ENCODE data around the gene DOHH. TPM values are rescaled to one million over a fixed set of nuclear protein-coding genes. Genes with fewer than 3 reads are reported as not detected.

DOHH gene
- total RNA-seq, 4 donors from 2014 or later, result 19.5 to 37.5 (median 25.8) TPM

DNA sequence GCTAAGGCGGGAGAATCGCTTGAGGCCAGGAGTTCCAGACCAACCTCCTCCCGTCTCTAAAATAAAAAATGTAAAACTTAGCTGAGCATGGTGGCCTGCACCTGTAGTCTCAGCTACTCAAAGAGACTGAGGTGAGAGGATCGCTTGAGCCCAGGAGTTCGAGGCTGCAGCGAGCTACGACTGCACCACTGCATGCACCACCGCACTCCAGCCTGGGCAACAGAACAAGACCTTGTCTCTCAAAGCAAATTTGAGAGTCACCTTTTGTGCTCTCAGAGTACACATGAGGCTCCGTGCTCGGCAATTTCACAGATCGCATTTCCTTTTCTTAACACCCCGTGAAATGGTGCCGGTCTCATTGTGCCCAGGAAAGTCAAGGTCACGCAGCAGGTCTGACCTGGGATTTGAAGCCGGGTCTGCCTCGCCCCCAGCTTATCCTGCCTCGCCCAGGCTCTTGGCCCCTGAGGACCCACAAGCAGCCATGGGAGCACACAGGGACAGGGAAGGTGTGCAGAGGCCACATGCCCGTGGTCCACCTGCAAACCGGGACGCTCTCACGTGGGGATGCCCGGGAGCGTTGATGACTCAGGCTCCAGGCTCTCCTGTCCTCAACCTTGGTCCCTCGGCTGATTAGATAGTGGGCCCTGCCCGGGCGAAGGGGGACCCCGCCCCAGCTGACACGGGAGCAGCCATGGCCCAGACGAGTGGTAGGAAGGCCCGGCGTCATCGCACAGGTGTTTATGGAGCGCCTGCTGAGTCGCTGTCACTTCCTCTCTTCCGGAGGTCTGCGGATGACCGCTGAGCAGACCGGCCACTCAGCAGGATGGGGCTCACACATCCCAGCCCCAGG is 19.0 kb downstream of the DOHH start:
- no peaks in the 10 kb centered on the region for H3K36me3 ChIP-seq
- H3K27me3 ChIP-seq, result peaks cover 0 to 76% (median 33%) of the 10 kb centered on the region in 4 donors
- no peaks in the 10 kb centered on the region for H3K9me3 ChIP-seq
- H3K4me3 ChIP-seq, result no peak overlapping the region
- 73% methylated on average over 34 of the region's 38 CpGs for WGBS
- H3K4me1 ChIP-seq, result peaks cover 0 to 24% (median 0%) of the 10 kb centered on the region in 4 donors
- intact Hi-C loops (cut with DNase I), result no loop called here
- TF ChIP-seq POLR2A (IDR thresholded peaks at IDR 0.05; ENCODE audit: low read depth), result no peak
- no peak for TF ChIP-seq POLR2AphosphoS5 (IDR thresholded peaks at IDR 0.05)
- TF ChIP-seq EP300 (IDR thresholded peaks at IDR 0.05), result no peak
- no peak overlapping the region for H3K27ac ChIP-seq (replicated peaks in 1 of 4)
- no peak for DNase-seq (ENCODE audit: extremely low spot score)

DNA sequence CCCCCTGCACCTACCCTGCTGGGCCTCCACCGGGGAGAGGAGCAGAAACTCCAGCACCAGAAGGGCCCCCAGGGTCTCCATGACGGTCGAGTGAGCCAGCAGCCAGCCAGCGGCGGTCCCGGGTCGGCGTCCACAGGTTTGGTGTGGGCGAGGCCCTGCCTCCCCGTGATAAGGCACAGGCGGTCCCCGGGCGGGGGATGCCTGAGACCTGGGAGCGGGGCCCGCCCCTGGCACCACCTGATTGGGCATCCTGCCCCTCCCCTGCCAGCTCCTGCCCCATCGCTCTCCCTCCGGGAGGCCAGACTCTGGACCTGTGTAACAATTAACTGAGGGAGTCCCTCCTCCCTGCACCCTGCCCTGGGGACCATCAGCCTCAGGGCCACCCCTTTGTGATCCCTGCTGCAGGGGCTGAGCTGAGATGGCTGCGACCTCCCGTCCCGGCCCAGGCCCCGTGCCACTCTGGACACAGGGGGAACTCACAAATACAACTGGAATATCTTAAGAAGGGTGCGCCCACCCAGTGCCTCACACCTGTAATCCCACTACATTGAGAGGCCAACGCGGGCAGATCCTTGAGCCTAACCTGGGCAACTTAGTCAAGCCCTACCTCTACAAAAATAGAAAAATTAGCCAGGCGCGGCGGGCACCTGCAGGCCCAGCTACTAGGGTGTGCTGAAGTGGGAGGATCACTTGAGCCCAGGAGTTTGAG is 19.9 kb downstream of the DOHH start, which contains the start of gene SMIM24:
SMIM24 (minus strand) TSS at position 143 of the 709 bp plus-strand sequence; CDS start at position 81, 62 bp downstream.
- H3K36me3 ChIP-seq, result no peaks in the 10 kb centered on the region
- peaks cover 0 to 24% (median 0%) of the 10 kb centered on the region in 4 donors for H3K4me1 ChIP-seq
- TF ChIP-seq POLR2AphosphoS5 (IDR thresholded peaks at IDR 0.05) (no peak), POLR2A (IDR thresholded peaks at IDR 0.05; ENCODE audit: low read depth) (no peak)
- no peak within 1 kb of the TSS for H3K27ac ChIP-seq (replicated peaks in 1 of 4)
- H3K9me3 ChIP-seq, result no peaks in the 10 kb centered on the region
- H3K4me3 ChIP-seq, result no peak within 1 kb of the TSS
- WGBS, result 67% methylated on average over 12 of the region's 27 CpGs
- intact Hi-C loops (cut with DNase I), result no loop called here
- H3K27me3 ChIP-seq, result peaks cover 0 to 68% (median 33%) of the 10 kb centered on the region in 4 donors
- DNase-seq (ENCODE audit: extremely low spot score), result no peak

DNA sequence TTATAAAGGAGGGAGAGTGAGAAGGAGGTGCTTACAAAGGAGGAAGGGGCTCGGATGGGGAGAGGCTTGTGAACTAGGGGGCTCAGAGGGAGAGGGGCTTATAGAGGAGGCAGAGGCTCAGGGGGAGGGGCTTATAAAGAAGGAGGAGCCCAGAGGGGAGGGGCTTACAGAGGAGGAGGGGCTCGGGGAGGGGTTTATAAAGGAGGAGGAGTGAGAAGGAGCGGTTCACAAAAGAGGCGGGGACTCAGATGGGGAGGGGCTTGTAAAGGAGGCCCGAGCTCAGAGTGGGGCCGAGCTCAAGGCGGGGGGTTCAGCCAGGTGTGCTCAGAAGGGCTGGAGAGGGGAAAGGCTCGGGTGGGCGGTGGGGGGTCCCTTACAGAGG is 20.6 kb downstream of the DOHH start:
- Histone ChIP-seq H3K4me1 (peaks cover 0 to 24% (median 0%) of the 10 kb centered on the region in 4 donors), H3K27ac (replicated peaks in 1 of 4) (no peak overlapping the region), H3K36me3 (no peaks in the 10 kb centered on the region), H3K9me3 (no peaks in the 10 kb centered on the region), H3K4me3 (no peak overlapping the region), H3K27me3 (peaks cover 0 to 70% (median 35%) of the 10 kb centered on the region in 4 donors)
- 26% methylated on average over 9 of the region's 9 CpGs for WGBS
- intact Hi-C loops (cut with DNase I), result no loop called here
- DNase-seq (ENCODE audit: extremely low spot score), result no peak
- TF ChIP-seq, protein P1, sequence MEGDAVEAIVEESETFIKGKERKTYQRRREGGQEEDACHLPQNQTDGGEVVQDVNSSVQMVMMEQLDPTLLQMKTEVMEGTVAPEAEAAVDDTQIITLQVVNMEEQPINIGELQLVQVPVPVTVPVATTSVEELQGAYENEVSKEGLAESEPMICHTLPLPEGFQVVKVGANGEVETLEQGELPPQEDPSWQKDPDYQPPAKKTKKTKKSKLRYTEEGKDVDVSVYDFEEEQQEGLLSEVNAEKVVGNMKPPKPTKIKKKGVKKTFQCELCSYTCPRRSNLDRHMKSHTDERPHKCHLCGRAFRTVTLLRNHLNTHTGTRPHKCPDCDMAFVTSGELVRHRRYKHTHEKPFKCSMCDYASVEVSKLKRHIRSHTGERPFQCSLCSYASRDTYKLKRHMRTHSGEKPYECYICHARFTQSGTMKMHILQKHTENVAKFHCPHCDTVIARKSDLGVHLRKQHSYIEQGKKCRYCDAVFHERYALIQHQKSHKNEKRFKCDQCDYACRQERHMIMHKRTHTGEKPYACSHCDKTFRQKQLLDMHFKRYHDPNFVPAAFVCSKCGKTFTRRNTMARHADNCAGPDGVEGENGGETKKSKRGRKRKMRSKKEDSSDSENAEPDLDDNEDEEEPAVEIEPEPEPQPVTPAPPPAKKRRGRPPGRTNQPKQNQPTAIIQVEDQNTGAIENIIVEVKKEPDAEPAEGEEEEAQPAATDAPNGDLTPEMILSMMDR (IDR thresholded peaks at IDR 0.05), result no peak
- TF ChIP-seq POLR2AphosphoS5 (IDR thresholded peaks at IDR 0.05) (no peak), POLR2A (IDR thresholded peaks at IDR 0.05; ENCODE audit: low read depth) (no peak), EP300 (IDR thresholded peaks at IDR 0.05) (no peak)

DNA sequence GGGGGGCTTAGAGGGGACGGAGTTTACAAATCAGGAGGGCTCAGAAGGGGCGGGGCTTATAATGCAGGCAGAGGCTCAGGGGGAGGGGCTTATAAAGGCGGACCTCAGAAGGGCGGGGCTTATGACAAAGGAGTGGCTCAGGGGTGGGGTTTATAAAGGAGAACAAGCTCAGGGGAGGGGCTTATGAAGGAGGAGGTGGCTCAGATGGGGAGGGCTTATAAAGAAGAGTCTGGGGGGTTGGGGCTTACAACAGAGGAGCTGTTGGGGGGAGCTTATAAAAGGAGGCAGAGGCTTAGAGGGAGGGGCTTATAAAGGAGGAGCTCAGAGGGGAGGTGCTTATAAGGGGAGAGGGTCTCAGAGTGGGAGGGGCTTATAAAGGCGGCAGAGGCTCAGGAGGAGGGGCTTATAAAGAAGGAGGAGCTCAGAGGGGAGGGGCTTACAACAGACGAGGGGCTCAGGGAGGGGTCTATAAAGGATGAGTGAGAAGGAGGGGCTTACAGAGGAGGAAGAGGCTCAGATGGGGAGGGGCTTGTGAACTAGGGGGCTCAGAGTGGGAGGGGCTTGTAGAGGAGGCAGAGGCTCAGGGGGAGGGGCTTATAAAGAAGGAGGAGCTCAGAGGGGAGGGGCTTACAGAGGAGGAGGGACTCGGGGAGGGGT is 21.2 kb downstream of the DOHH start:
- TF ChIP-seq EP300 (IDR thresholded peaks at IDR 0.05) (no peak), POLR2A (IDR thresholded peaks at IDR 0.05; ENCODE audit: low read depth) (no peak), POLR2AphosphoS5 (IDR thresholded peaks at IDR 0.05) (no peak)
- TF ChIP-seq, protein P1 (IDR thresholded peaks at IDR 0.05), result no peak
- no peaks in the 10 kb centered on the region for H3K36me3 ChIP-seq
- H3K27ac ChIP-seq (replicated peaks in 1 of 4), result no peak overlapping the region
- peaks cover 0 to 70% (median 35%) of the 10 kb centered on the region in 4 donors for H3K27me3 ChIP-seq
- H3K4me1 ChIP-seq, result peaks cover 0 to 24% (median 0%) of the 10 kb centered on the region in 4 donors
- WGBS, result 14% methylated on average over 7 of the region's 7 CpGs
- intact Hi-C loops (cut with DNase I), result no loop called here
- H3K9me3 ChIP-seq, result no peaks in the 10 kb centered on the region
- DNase-seq (ENCODE audit: extremely low spot score), result no peak
- no peak overlapping the region for H3K4me3 ChIP-seq

DNA sequence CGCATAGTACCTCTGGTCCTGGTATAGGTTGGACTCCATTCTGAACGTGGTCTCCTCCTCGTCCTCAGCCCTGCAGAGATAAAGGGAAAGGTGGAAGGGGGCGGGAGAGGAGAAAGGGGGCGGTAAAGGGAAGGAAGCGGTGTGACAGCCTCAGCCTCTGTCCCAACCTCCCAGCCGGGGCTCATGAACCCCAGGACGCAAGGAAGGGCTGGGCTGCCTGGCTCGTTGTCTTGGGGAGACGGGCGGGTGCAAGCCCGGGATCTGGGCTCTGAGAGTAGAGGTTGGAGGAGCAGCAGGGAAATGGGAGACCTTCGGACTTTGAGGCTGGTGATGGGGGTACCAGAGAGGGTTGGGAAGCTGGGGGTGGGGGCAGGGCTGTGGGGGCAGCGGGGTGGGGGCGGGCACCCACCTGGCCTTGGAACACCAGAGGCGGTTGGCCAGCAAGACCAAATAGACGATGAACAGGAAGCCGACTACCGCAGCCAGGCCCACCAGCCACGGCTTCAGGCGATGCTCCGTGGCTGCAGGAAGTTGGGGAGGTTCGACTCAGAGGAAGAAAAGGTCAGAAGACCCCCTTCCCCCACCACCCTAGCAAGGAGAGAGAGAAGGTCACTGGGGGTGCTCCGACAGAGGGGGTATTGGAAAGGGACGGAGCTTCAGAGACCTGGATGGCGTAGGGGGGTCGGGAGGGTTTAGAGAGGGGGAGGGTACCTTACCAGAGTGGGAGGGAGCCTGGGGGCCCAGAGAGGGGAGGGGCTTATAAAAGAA is 21.9 kb downstream of the DOHH start:
- no peak overlapping the region for H3K4me3 ChIP-seq
- H3K27ac ChIP-seq (replicated peaks in 1 of 4), result no peak overlapping the region
- peaks cover 0 to 69% (median 30%) of the 10 kb centered on the region in 4 donors for H3K27me3 ChIP-seq
- TF ChIP-seq POLR2A (IDR thresholded peaks at IDR 0.05; ENCODE audit: low read depth), result no peak
- intact Hi-C loops (cut with DNase I), result no loop called here
- peaks cover 0 to 24% (median 0%) of the 10 kb centered on the region in 4 donors for H3K4me1 ChIP-seq
- WGBS, result 13% methylated on average over 25 of the region's 27 CpGs
- H3K9me3 ChIP-seq, result no peaks in the 10 kb centered on the region
- no peak for DNase-seq (ENCODE audit: extremely low spot score)
- no peaks in the 10 kb centered on the region for H3K36me3 ChIP-seq

Data from esophagus muscularis mucosa (tissue), 4 donors.